ENCODE measurements around the gene A2ML1.
"Not testable (repeated sequence)": the region's sequence is repeated elsewhere in the genome, so short reads cannot be mapped to it uniquely, and the experiment has no call there.

Gene A2ML1

DNA sequence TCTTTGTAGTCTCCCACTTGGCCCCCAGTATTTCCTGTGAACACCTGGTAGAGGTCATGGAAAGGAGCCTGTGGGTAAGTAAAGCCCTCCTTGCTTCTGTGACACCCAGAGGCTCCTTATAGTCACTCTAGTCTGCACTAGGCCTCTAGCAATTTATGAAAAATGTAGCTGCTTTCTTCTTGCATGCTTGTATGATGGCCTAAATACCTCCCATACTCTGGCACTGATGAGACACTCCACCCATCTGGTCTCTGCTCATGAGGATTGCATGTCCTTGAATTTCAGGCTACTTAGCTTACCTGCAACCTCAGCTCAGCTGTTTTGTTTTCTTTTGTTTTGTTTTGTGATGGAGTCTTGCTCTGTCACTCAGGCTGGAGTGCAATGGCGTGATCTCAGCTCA is 4.6 kb upstream of the A2ML1 start:
- DNase-seq (ENCODE audit: low read depth), result no peak

DNA sequence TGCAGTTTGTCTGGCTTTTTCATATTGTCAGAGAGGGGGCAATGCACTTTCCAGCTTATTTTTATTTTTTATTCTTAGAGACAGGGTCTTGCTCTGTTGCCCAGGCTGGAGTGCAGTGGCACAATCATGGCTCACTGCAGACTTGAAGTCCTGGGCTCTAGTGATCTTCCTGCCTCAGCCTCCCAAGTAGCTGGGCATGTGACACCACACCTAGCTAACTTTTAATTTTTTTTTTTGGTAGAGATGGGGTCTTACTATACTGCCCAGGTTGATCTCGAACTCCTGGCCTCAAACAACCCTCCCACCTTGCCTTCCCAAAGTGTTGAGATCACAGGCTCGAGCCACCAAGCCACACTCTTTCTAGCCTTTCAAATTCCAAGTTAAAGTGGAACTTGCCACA is 3.9 kb upstream of the A2ML1 start:
- no peak for DNase-seq (ENCODE audit: low read depth)

DNA sequence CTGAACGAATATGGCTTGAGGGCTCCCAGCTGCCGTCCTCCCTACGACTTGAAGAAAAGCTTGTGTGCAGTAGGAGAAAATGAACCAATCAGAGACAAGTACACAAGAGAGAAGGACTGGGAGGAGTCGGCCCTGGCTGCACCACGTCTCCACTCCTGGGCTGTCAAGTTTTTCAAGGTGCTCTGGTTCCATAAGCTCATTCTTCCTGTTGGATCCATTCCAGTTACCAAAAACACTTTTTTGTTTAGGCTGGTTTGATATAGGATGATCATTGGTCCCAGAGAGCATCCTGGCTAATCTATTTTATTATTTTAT is 2.8 kb upstream of the A2ML1 start:
- DNase-seq (ENCODE audit: low read depth), result no peak

GRCh38 chr12:8820676-8821407 is 1.6 kb upstream of the A2ML1 start:
- not testable (repeated sequence) for DNase-seq (ENCODE audit: low read depth)

DNA sequence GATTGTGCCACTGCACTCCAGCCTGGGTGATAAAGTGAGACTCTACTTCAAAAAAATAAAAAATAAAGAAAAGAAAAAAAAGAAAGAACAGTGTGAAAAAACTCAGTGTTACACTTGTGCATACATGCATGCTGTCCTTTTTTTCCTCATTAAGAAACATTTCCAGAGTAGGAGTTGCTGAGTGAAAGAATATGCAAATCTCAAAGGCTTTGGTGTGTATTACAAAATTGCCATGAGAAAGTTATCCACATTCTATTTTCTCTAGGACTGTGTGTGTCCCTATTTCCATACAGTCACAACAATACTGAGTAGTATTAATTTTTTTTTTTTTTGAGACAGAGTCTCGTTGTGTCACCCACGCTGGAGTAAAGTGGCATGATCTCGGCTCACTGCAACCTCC is 830 bp upstream of the A2ML1 start:
- DNase-seq (ENCODE audit: low read depth), result no peak

GRCh38 chr12:8823565-8824300 is 1.3 kb downstream of the A2ML1 start:
- no peak for DNase-seq (ENCODE audit: low read depth)

DNA sequence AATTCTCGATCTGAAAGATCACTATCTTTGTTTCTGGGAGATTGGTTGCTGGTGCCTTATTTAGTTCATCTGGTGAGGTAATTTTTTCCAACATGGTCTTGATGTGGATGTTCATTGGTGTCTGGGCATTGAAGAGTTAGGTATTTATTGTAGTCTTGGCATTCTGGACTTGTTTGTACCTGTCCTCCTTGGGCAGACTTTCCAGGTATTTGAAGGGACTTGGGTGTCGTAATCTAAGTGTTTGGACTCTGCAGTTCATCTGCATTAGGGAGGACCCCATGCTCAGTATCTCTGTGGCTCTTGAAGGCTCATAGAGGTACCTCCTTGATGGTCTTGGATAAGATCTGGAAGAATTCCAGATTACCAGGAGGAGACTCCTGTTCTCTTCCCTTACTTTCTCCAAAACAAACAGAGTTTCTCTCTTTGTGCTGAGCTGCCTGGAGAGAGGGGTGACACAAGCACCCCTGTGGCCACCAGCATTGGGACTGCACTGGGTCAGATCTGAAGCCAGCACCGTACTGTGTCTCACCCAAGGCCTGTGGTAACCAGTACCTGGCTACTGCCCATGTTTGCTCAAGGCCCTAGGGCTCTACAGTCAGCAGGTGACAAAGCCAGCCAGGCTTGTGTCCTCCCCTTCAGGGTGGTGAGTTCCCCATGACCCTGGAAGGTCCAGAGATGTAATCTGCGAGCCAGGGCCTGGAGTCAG is 5.3 kb downstream of the A2ML1 start:
- no peak for DNase-seq (ENCODE audit: low read depth)

- DNase-seq (ENCODE audit: low read depth), result no peak
Measured at GRCh38 chr12:8828257-8829124, 6.1 kb downstream of the A2ML1 start.

- no peak for DNase-seq (ENCODE audit: low read depth)
Measured at GRCh38 chr12:8829125-8829518, 6.7 kb downstream of the A2ML1 start.

DNA sequence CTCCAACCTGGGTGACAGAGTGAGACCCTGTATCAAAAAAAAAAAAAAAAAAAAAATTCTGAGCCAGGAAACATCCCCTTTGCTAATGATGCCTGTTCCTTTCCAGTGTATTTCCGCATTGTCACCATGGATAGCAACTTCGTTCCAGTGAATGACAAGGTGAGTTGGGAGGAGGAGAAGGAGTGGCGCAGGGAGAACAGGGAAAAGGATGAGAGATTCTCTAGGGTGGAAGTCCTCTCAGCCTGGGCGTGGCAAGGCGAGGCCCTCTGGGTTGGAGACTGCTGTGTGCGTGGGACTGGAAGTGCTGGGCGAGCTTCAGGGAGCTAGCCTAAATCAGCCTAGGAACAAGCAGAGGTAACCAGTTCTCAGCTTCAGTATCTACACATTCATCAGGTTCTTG is 7.2 kb downstream of the A2ML1 start:
- DNase-seq (ENCODE audit: low read depth), result no peak

- DNase-seq (ENCODE audit: low read depth), result no peak
Measured at GRCh38 chr12:8831116-8831515, 8.7 kb downstream of the A2ML1 start.

DNA sequence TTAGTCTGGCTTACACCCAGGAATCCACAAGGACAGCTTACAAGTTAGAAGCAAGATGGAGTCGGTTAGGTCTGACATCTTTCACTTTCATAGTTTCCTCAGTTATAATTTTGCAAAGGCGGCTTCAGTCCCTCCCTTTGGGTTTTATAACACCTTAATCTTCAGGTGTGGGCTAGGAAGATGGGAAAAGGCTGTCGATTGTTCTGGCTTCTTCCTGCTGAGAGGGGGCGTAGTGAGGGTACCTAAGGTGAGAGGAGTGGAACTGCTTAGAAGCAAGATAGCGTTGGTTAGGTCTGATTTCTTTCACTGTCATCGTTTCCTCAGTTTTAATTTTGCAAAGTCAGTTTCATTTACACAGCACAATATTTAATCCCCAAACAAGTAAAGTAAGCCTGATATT is 10.1 kb downstream of the A2ML1 start:
- no peak for DNase-seq (ENCODE audit: low read depth)

DNA sequence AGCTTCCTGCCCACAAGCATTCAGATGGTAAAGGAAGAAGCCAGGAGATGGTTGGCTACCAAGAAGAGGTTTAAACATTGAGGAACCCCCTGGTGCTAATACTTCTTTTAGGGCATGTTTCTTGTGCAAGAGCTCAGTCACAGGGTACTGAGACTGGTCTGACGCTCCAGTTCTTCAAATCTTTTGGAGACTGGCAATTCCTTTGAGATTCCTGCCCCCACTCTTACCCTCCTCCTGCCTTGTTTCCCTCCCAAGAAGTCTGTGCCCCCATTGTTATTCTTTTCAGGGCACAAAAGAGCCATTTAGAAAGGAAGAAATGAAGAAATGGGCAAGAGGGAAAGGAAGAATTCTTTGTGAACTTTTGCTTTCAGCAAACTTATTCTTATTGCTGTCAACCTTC is 11.8 kb downstream of the A2ML1 start:
- DNase-seq (ENCODE audit: low read depth), result no peak

DNA sequence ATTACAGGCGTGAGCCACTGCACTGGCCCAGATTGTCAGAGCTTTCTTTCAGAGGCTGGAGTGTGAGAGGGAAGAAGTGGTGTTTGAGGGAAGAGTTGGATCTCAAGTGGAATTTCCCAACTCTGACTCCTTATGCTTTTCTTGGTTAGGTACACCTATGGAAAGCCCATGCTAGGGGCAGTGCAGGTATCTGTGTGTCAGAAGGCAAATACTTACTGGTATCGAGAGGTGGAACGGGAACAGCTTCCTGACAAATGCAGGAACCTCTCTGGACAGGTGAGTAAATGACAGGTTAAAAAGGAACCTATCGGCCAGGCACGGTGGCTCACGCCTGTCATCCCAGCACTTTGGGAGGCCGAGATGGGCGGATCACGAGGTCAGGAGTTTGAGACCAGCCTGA is 14.9 kb downstream of the A2ML1 start:
- DNase-seq (ENCODE audit: low read depth), result no peak

- DNase-seq (ENCODE audit: low read depth), result no peak
Measured at GRCh38 chr12:8840321-8840720, 17.9 kb downstream of the A2ML1 start.

DNA sequence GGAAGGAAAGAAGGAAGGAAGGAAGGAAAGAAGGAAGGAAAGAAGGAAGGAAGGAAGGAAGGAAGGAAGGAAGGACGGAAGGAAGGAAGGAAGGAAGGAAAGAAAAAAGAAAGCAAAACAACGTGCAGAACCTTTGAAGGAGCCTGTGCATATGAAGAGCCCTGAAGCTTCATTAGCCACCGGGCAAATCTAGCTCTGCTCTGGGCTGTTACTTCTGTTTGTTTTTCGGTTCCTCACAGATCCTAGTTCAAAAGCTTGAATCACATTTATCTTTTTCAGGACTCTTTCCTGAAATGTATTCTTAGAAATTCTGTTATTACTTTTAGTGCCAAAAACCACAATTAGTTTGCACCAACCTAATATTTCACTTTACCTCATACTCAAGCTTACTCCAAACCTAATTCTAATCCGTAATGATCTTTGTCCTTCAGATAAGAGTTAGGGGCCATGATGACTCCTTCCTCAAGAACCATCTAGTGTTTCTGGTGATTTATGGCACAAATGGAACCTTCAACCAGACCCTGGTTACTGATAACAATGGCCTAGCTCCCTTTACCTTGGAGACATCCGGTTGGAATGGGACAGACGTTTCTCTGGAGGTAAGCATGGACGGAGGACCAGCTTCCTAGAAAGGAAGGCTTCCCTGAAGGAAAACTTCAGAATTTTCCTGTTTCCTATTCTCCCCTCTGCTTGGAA is 18.7 kb downstream of the A2ML1 start:
- DNase-seq (ENCODE audit: low read depth), result no peak

DNA sequence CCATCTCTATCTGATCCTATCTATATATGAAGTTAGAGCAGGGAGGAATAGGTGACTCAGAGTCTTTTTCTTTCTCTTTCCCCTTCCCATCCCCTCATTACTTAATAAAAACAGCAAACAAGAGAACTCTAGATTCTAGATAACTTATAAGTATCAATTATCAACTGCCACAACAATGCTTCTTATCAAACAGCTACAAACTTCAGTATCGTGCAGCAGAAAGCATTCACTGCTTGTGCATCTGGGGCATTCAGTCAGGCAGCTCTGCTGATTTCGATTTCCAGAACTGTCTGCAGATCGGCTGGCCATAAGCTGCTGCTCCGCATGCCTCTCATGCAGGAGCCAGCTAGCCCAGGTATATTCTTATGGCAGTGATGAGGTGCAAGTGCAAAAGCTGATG is 19.4 kb downstream of the A2ML1 start:
- no peak for DNase-seq (ENCODE audit: low read depth)

- DNase-seq (ENCODE audit: low read depth), result no peak
Measured at GRCh38 chr12:8844665-8845064, 22.2 kb downstream of the A2ML1 start.

DNA sequence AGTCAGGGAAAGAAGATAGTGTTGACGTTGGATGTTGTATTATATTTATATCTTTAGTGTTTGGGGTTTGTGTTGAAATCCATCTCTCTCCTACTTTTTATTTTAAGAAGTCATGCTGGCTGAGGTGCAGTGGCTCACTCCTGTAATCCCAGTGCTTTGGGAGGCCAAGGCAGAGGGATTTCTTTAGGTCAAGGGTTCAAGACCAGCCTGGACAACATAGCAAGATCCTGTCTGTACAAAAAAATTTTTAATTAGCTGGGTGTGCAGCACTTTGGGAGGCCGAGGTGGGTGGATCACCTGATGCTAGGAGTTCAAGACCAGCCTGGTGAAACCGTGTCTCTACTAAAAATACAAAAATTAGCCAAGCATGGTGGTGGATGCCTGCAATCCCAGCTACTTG is 23.9 kb downstream of the A2ML1 start:
- DNase-seq (ENCODE audit: low read depth), result no peak

DNA sequence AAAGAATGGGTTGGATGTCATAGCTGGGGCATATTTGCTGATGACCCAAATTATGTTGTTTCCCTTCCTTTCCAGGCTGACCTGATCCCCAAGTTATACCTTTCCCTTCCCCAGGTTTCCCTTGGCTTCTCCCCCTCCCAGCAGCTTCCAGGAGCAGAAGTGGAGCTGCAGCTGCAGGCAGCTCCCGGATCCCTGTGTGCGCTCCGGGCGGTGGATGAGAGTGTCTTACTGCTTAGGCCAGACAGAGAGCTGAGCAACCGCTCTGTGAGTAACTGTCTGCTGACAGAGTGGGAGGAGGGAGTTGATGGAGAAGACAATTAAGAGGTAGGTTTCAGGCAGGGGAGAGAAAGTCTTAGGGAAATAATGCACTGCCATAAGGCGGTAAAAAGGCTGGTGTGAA is 25.0 kb downstream of the A2ML1 start:
- no peak for DNase-seq (ENCODE audit: low read depth)

- DNase-seq (ENCODE audit: low read depth), result no peak
Measured at GRCh38 chr12:8849876-8850275, 27.5 kb downstream of the A2ML1 start.

DNA sequence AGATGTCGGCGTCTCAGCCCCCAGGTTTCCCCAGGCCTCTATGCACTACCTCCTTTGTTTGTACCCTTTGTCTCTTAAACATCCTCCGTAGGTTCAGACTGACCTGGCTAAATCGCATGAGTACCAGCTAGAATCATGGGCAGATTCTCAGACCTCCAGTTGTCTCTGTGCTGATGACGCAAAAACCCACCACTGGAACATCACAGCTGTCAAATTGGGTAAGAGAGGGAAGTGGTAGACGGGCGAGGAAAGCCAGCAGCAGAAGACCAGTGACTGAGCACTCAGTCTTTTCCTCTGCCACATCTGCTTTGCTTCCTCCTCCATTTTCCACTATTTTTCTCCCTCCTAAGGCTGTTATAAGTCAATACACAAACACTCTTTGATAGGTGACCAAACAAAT is 29.7 kb downstream of the A2ML1 start:
- DNase-seq (ENCODE audit: low read depth), result no peak

Measured in activated T-cell treated with anti-CD3 and anti-CD28 coated beads for 24 hours (primary cell).